GM18499 (cell line): Measurements from ENCODE around the gene TNFAIP8L2.

Source experiments
- ATAC-seq: cut with Tn5 transposase; IDR thresholded peaks from one replicate; pipeline ENCODE4 v1.9.1; 2021; ENCODE audit warnings: moderate number of reproducible peaks; ENCODE audit not compliant: insufficient read depth, unreplicated experiment

TNFAIP8L2 gene

DNA sequence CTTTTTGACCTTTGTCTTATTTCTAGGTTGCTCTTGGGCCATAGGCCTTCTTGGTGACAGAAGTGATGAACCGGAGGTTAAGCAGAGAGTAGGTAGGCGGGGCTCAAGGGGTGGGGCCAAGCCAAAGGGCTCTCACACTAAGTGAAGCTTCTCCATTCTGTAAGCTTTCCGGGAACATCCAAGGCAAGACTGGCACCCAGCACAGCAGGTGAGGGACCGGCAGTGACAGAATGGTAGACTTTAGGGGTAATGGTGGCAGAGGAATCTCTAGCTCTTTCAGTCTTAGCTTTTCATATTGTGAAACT is at the start of gene TNFAIP8L2:
Gene TNFAIP8L2 (plus strand): TSS at position 135 of the 305 bp plus-strand sequence. CDS start 2,049 bp downstream, outside the sequence.
- no peak for ATAC-seq

DNA sequence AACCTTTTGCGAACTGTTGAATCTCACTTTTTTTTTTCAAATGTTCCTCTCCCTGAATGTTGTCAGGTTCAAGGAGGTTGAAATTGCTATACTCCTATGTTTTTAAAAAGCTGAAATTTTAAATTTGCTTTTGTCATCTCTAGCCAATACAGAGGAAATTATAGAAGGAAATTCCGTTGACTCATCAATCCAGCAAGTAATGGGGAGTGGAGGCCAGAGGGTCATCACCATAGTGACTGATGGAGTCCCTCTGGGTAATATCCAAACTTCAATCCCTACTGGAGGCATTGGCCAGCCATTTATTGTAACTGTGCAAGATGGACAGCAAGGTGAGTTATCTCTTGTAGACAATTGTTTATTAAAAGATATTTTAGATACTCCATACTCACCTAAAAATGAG is 49.6 kb upstream of the TNFAIP8L2 start:
- ATAC-seq = no peak

- no peak for ATAC-seq
Measured at GRCh38 chr1:151108331-151108730, 48.1 kb upstream of the TNFAIP8L2 start.

DNA sequence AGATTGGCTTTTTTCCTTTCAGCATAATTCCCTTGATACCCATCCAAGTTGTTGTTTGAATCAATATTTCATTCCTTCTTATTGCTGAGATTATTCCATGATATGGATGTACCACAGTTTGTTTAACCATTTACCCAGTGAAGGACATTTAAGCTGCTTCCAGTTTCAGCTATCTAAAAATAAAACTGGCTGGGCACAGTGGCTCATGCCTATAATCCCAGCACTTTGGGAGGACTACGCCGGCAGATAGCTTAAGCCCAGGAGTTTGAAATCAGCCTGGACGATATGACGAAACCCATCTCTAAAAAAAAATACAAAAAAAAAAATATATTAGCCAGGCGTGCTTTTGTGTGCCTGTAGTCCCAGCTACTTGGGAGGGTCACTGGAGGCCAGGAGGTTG is 42.6 kb upstream of the TNFAIP8L2 start:
- ATAC-seq = no peak

DNA sequence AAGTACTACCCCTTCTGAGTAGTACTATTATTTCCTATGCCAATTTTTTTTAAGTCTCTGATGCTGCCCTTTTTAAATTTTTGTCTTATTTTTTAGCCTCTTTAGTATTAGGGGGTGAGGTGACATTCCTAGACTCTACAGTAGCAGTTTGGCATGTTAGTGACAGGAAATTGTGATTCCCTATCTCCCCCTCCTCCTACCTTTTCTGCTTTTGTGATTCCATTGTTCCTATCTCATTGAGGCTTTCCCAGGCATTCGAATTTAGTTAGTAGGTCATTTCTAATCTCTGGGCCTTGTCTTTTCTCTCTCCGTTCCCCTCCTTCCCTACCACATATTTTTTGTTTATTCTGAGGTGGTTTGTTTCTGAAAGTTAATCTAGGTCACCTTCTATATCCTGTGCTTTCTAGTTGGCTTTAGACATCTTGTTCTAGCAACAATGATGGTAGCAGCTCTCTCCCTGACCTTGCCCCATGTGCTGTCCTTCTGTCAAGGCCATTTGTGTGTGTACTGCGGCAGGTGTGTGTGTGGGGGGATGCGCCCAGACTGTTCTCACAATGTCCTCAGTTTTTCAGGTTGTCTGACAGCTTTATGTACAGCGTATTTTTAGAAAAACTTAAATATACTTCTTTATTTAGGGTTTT is 31.6 kb upstream of the TNFAIP8L2 start:
- ATAC-seq = no peak

GRCh38 chr1:151128800-151129199 is 27.6 kb upstream of the TNFAIP8L2 start:
- no peak for ATAC-seq

- no peak for ATAC-seq
Measured at GRCh38 chr1:151130987-151131586, 25.4 kb upstream of the TNFAIP8L2 start.

- ATAC-seq = no peak
Measured at GRCh38 chr1:151131701-151132334, 24.6 kb upstream of the TNFAIP8L2 start.

GRCh38 chr1:151132335-151133017 is 24.0 kb upstream of the TNFAIP8L2 start:
- ATAC-seq = no peak

GRCh38 chr1:151133018-151133806 is 23.2 kb upstream of the TNFAIP8L2 start:
- ATAC-seq = no peak

DNA sequence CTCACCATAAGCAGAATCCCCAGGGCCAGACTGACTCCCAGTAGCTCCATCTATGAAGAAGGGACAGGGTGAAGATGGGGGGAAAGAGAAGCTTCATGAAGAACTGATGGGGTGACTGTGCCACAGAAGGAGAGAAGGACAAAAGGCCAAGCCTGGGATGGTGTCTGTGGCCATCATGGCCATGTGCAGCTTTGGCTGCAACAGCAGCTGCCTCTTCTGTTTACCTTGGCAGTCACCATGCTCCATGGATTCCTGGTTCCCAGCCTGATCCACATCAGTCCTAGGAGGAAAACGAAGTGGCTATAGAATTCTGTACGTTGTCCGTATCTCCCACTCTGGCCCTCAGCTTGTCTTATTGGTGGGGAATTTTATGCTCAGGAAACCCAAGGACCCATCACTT is 22.1 kb upstream of the TNFAIP8L2 start:
- no peak for ATAC-seq

GRCh38 chr1:151134991-151135390 is 21.5 kb upstream of the TNFAIP8L2 start:
- ATAC-seq = no peak

GRCh38 chr1:151135433-151136385 is 20.7 kb upstream of the TNFAIP8L2 start:
- ATAC-seq = no peak

DNA sequence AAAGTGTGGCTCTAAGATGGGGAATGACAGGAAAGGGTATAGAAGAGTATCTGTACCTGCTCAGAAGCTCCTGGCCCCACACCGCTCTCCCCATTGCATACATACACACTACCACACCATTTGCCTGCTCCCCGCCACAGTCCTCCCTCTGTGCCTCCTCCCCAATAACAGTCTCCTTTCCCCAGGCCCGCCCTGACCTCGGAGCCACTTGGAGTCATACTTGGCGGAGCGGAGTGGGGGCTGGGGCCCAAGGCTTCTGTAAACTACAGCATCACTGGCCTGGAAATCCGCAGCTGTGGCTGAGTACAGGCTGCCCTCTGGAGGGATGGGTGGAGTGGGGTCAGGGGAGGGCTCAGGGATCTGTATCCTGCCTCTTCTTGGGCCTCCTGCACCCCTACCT is 18.7 kb upstream of the TNFAIP8L2 start:
- no peak for ATAC-seq

DNA sequence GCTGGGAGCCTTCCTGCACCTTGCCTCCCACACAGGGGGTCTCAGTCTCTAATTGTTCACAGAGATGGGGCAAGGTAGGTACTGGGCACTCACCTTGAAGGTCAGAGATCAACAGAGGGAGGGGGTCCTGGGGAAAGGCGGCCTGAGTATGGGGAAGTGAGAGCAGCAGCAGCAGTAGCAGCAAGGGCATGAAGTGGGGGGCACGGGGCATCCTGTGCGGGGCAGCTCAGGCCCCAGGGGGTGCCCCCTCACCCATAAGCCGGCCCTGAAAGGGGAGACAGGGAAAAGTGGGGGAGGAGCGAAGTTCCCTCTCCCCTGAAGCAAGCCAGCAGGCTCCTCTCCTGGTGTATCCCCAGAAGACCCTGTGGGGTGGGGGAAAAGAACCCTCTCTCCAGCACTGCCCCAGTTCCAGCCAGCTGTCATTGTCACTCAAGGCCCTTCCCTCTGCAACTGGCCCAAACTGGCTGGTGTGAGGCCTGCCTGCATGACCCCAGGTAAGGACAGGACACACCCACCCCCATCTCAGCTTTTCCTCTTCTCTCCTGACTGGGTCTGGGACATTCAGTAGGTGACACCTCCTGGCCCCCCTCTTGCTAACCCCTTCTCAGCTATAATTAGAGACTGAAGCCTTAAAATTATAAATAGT is 13.9 kb upstream of the TNFAIP8L2 start:
- no peak for ATAC-seq

DNA sequence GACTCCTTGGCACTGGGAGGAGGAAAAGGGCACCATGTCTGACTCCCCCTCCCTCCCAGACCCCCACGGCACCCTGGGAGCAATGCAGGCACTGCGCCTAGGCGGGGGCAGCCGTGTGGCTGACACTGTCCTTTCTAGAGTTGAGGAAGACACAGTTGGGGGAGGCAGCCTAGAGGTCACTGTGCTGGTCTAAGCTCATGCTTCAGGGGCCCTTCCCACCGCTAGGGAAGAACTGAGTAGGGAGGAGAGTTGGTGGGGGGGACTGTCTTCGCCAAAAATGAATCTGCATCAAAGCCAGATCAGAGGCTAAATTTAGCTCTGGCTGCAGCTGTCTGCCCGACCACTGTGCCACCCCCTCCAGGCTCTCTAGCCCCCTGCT is 13.4 kb upstream of the TNFAIP8L2 start:
- ATAC-seq = no peak

- ATAC-seq = no peak
Measured at GRCh38 chr1:151143986-151144385, 12.5 kb upstream of the TNFAIP8L2 start.

GRCh38 chr1:151144474-151145303 is 11.8 kb upstream of the TNFAIP8L2 start:
- ATAC-seq = no peak
